NAMALWA (cell line): ENCODE measurements around the gene TOM1.

Experiments used
- DNase-seq: peaks from one replicate; pipeline ENCODE4 v3.0.0-alpha.2; 2015; ENCODE audit warnings: low spot score

TOM1 gene

GRCh38 chr22:35324067-35324466, 24.4 kb downstream of the TOM1 start:
- DNase-seq = no peak

GRCh38 chr22:35324762-35325161, 25.1 kb downstream of the TOM1 start:
- DNase-seq = no peak

GRCh38 chr22:35325209-35325608, 25.5 kb downstream of the TOM1 start:
- no peak for DNase-seq

- DNase-seq = no peak
Measured at GRCh38 chr22:35326854-35327562, 27.3 kb downstream of the TOM1 start.

- no peak for DNase-seq
Measured at GRCh38 chr22:35327690-35328471, 28.2 kb downstream of the TOM1 start.

GRCh38 chr22:35328472-35328885, 28.8 kb downstream of the TOM1 start:
- DNase-seq = no peak

- DNase-seq = no peak
Measured at GRCh38 chr22:35329114-35329847, 29.6 kb downstream of the TOM1 start.

- DNase-seq = peak; percentile 63
Measured at GRCh38 chr22:35330258-35330861, 30.7 kb downstream of the TOM1 start.

GRCh38 chr22:35332278-35332677, 32.6 kb downstream of the TOM1 start:
- DNase-seq = no peak

GRCh38 chr22:35333220-35333619, 33.5 kb downstream of the TOM1 start:
- DNase-seq = no peak

GRCh38 chr22:35334004-35334403, 34.3 kb downstream of the TOM1 start:
- DNase-seq = peak; percentile 34

GRCh38 chr22:35335468-35335867, 35.8 kb downstream of the TOM1 start:
- DNase-seq = no peak

- no peak for DNase-seq
Measured at GRCh38 chr22:35335936-35336781, 36.5 kb downstream of the TOM1 start.

GRCh38 chr22:35337932-35338331, 38.2 kb downstream of the TOM1 start:
- peak; percentile 41 for DNase-seq

GRCh38 chr22:35341090-35341874, 41.6 kb downstream of the TOM1 start:
- peak; percentile 28 for DNase-seq

- DNase-seq = no peak
Measured at GRCh38 chr22:35342390-35342789, 42.7 kb downstream of the TOM1 start.

GRCh38 chr22:35343664-35344550, 44.2 kb downstream of the TOM1 start:
- DNase-seq = no peak

GRCh38 chr22:35344956-35345690, 45.4 kb downstream of the TOM1 start:
- DNase-seq = no peak
